H1 (cell line): Measurements from ENCODE around the gene HOTAIR. TPM values are rescaled to one million over a fixed set of nuclear protein-coding genes. Genes with fewer than 3 reads are reported as not detected.

Source experiments
- CBX8 ChIP-seq: fragments of 300-800, 300-1000 bp; sonication (generic); IDR thresholded peaks from 2 replicates; pipeline ENCODE4 v1.7.1; 2016; ENCODE audit warnings: low read depth, low read length, borderline replicate concordance
- KDM5A ChIP-seq: fragments of 200-600 bp; IDR thresholded peaks from 2 replicates; pipeline ENCODE4 v1.7.1; 2012; ENCODE audit warnings: mild to moderate bottlenecking, low read length, inconsistent platforms, mixed read lengths
- POLR2AphosphoS5 ChIP-seq: IDR thresholded peaks from 2 replicates; pipeline ENCODE4 v1.6.1; 2011; ENCODE audit warnings: low read depth, low read length
- POU5F1 ChIP-seq: IDR thresholded peaks from 2 replicates; pipeline ENCODE4 v1.6.1; 2011; ENCODE audit warnings: low read depth, mild to moderate bottlenecking, low read length, moderate library complexity
- RFX5 ChIP-seq: IDR thresholded peaks from 2 replicates; pipeline ENCODE4 v1.6.1; 2011; ENCODE audit warnings: low read depth, low read length, improper control_type of control experiment, borderline replicate concordance
- SIN3A ChIP-seq, 2 experiments: IDR thresholded peaks in 1 of 2; conservative IDR thresholded peaks in 1 of 2; 2 replicates each; pipeline ENCODE4 v1.6.1; 2011 to 2012; ENCODE audit warnings: low read length in 2 of 2, improper control_type of control experiment in 1 of 2, low read depth in 1 of 2, mild to moderate bottlenecking in 1 of 2
- SP2 ChIP-seq: IDR thresholded peaks from 2 replicates; pipeline ENCODE4 v1.6.1; 2012; ENCODE audit warnings: mild to moderate bottlenecking, low read length, inconsistent platforms
- SUZ12 ChIP-seq: fragments of 200-600 bp; sonication (generic); IDR thresholded peaks from 2 replicates; pipeline ENCODE4 v1.6.1; 2012; ENCODE audit warnings: mild to moderate bottlenecking, inconsistent platforms, low read length, moderate library complexity, mixed read lengths
- TCF12 ChIP-seq: IDR thresholded peaks from 2 replicates; pipeline ENCODE4 v1.6.1; 2011; ENCODE audit warnings: low read depth, mild to moderate bottlenecking, low read length
- polyA plus RNA-seq, 7 experiments: library from polyadenylated mRNA; depleted of rRNA in 3 of 7; stranded (reverse) in 5 of 7; unstranded in 2 of 7; fragments of >200 nt in 5 of 7; fragments of 200-250 nt in 2 of 7; gene quantifications; 1 replicate in 5 of 7; 2 replicates in 1 of 7; 4 replicates in 1 of 7; pipeline versions ENCODE4 v1.2.1 to v1.2.3, GENCODE V29; 2011 to 2013; ENCODE audit warnings: missing spikeins in 2 of 7, mixed read lengths in 2 of 7
- total RNA-seq: library from RNA; stranded (reverse); fragmentation: NEBNext Ultra II Directional; extraction: Animal tissue kit (Norgen Biotek cat#: 25700); gene quantifications from 2 replicates; pipeline ENCODE4 v1.2.1, GENCODE V29; 2021
- TF ChIP-seq, protein P1 (sequence below): IDR thresholded peaks from 2 replicates; pipeline ENCODE4 v1.6.1; 2011; ENCODE audit warnings: low read depth, mild to moderate bottlenecking, low read length; ENCODE audit not compliant: insufficient read depth

HOTAIR gene
- total and polyA plus RNA-seq, 2 of the 8 experiments (the other 6 are each of a cell fraction or from before 2014, with no cell fraction given): not detected

DNA sequence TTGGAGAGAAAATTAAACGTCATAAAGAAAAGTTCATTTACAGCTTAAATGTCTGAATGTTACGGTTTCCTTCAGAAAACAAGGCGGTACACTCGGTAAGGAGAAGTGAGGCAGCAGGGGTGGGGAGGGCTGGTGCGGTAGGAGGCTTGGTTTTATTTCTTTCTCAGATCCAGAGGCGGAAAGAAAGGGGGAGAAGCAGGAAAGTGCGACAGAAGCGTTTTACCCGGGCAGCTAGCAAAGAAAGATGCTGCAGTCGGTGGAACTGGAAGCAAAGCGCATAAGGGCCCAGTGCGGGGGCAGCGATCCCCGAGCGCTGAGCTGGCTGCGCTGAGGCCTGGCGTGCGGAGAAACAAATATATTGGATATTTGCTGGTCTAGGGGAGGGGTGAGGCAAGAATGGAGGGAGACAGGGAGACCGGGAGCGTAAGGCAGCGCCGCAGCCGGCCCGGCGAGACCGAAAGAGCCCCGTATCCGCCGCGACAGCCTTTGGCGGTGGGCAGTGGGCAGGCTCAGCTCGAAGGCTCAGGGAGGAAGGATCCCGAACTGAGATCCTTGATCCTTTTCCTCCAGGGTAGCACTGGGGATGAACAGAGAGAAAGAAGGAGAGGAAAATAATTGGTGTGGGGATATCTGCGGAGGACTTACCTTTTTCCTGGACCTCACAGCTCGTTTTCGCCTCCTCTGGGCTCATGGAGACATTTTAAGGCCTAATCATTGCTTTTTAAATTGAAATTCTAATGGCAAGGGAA is 8.2 kb downstream of the HOTAIR start (continued):
- peak; percentile 39; the same call in 1 of the 2 replicates for TF ChIP-seq CBX8
- TF ChIP-seq TCF12: no peak
- TF ChIP-seq SP2: no peak
- TF ChIP-seq, protein P1, sequence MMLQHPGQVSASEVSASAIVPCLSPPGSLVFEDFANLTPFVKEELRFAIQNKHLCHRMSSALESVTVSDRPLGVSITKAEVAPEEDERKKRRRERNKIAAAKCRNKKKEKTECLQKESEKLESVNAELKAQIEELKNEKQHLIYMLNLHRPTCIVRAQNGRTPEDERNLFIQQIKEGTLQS: no peak
- TF ChIP-seq RFX5: no peak
- TF ChIP-seq SUZ12: peak; percentile 99
- TF ChIP-seq KDM5A: no peak
- TF ChIP-seq POLR2AphosphoS5: no peak
- 0 out of 2 replicates have a peak, but pooled peaks have one; percentile 0 for TF ChIP-seq POU5F1
- TF ChIP-seq SIN3A (conservative IDR thresholded peaks at IDR 0.05 in 1 of 2, IDR thresholded peaks at IDR 0.05 in 1 of 2; ENCODE audit: low read depth in 1 of 2, low read length in 2 of 2): no peak
